HEK293 (cell line): ENCODE measurements around the gene CIRBP.

ENCODE experiments used
- HIC1 ChIP-seq: fragments of 450-650 bp; formaldehyde crosslinking; IDR thresholded peaks from 2 replicates; pipeline ENCODE4 v1.5.1; 2016; ENCODE audit warnings: missing biosample characterization, missing genetic modification characterization
- KLF1 ChIP-seq: fragments of 450-650 bp; formaldehyde crosslinking; IDR thresholded peaks from 2 replicates; pipeline ENCODE4 v1.5.1; 2016; ENCODE audit warnings: missing biosample characterization, missing genetic modification characterization
- KLF8 ChIP-seq: fragments of 450-650 bp; formaldehyde crosslinking; IDR thresholded peaks from 2 replicates; pipeline ENCODE4 v1.5.1; 2016; ENCODE audit warnings: missing biosample characterization, missing genetic modification characterization
- MEIS1 ChIP-seq: sonication (generic); formaldehyde crosslinking; IDR thresholded peaks from 2 replicates; pipeline ENCODE4 v1.8.1; 2022; ENCODE audit warnings: missing genetic modification reagents, mild to moderate bottlenecking, borderline replicate concordance
- OSR2 ChIP-seq: fragments of 450-650 bp; formaldehyde crosslinking; IDR thresholded peaks from 2 replicates; pipeline ENCODE4 v1.5.1; 2016; ENCODE audit warnings: missing biosample characterization, missing genetic modification characterization
- PRDM6 ChIP-seq: fragments of 450-650 bp; formaldehyde crosslinking; IDR thresholded peaks from 2 replicates; pipeline ENCODE4 v1.5.1; 2017; ENCODE audit warnings: missing biosample characterization, missing genetic modification characterization
- SCRT1 ChIP-seq: fragments of 450-650 bp; formaldehyde crosslinking; IDR thresholded peaks from 2 replicates; pipeline ENCODE4 v1.5.1; 2016; ENCODE audit warnings: missing biosample characterization, missing genetic modification characterization, borderline replicate concordance
- ZBTB21 ChIP-seq: fragments of 450-650 bp; formaldehyde crosslinking; IDR thresholded peaks from 2 replicates; pipeline ENCODE4 v1.5.1; 2017; ENCODE audit warnings: missing biosample characterization, missing genetic modification characterization
- ZBTB48 ChIP-seq: fragments of 450-650 bp; formaldehyde crosslinking; IDR thresholded peaks from 2 replicates; pipeline ENCODE4 v1.5.1; 2016; ENCODE audit warnings: missing biosample characterization, missing genetic modification characterization
- ZNF157 ChIP-seq: fragments of 450-650 bp; formaldehyde crosslinking; IDR thresholded peaks from 2 replicates; pipeline ENCODE4 v1.5.1; 2016; ENCODE audit warnings: missing biosample characterization, missing genetic modification characterization
- ZNF184 ChIP-seq: fragments of 450-650 bp; IDR thresholded peaks from 2 replicates; pipeline ENCODE4 v1.5.1; 2018; ENCODE audit warnings: missing biosample characterization, mild to moderate bottlenecking, missing genetic modification characterization
- ZNF202 ChIP-seq: fragments of 450-650 bp; formaldehyde crosslinking; IDR thresholded peaks from 2 replicates; pipeline ENCODE4 v1.5.1; 2016; ENCODE audit warnings: missing biosample characterization, missing genetic modification characterization, borderline replicate concordance
- ZNF211 ChIP-seq: fragments of 450-650 bp; formaldehyde crosslinking; IDR thresholded peaks from 2 replicates; pipeline ENCODE4 v1.5.1; 2016; ENCODE audit warnings: low read depth, missing biosample characterization, missing genetic modification characterization
- ZNF248 ChIP-seq: fragments of 450-650 bp; formaldehyde crosslinking; IDR thresholded peaks from 2 replicates; pipeline ENCODE4 v1.5.1; 2017; ENCODE audit warnings: missing biosample characterization, missing genetic modification characterization
- ZNF311 ChIP-seq: fragments of 450-650 bp; formaldehyde crosslinking; IDR thresholded peaks from 2 replicates; pipeline ENCODE4 v1.5.1; 2017; ENCODE audit warnings: missing biosample characterization, missing genetic modification characterization, borderline replicate concordance
- ZNF341 ChIP-seq: fragments of 450-650 bp; formaldehyde crosslinking; IDR thresholded peaks from 2 replicates; pipeline ENCODE4; 2016; ENCODE audit warnings: low read depth, missing biosample characterization, missing genetic modification characterization
- ZNF416 ChIP-seq: fragments of 450-650 bp; formaldehyde crosslinking; IDR thresholded peaks from 2 replicates; pipeline ENCODE4 v1.5.1; 2016; ENCODE audit warnings: missing biosample characterization, missing genetic modification characterization
- ZNF558 ChIP-seq: fragments of 450-650 bp; formaldehyde crosslinking; IDR thresholded peaks from 2 replicates; pipeline ENCODE4 v1.5.1; 2016; ENCODE audit warnings: missing biosample characterization, missing genetic modification characterization
- ZNF560 ChIP-seq: fragments of 450-650 bp; formaldehyde crosslinking; IDR thresholded peaks from 2 replicates; pipeline ENCODE4 v1.5.1; 2017; ENCODE audit warnings: missing biosample characterization, missing genetic modification characterization, borderline replicate concordance
- ZNF660 ChIP-seq: fragments of 450-650 bp; IDR thresholded peaks from 2 replicates; pipeline ENCODE4 v1.5.1; 2018; ENCODE audit warnings: missing biosample characterization, mild to moderate bottlenecking, missing genetic modification characterization
- ZNF677 ChIP-seq: fragments of 450-650 bp; IDR thresholded peaks from 2 replicates; pipeline ENCODE4 v1.5.0; 2018; ENCODE audit warnings: missing biosample characterization, mild to moderate bottlenecking, missing genetic modification characterization, moderate library complexity
- TF ChIP-seq, protein P1 (sequence below): fragments of 450-650 bp; formaldehyde crosslinking; IDR thresholded peaks from 2 replicates; pipeline ENCODE4 v1.5.1; 2016; ENCODE audit warnings: missing biosample characterization, missing genetic modification characterization
- TF ChIP-seq, protein P2 (sequence below): fragments of 450-650 bp; formaldehyde crosslinking; IDR thresholded peaks from 2 replicates; pipeline ENCODE4 v1.5.1; 2016; ENCODE audit warnings: missing biosample characterization, missing genetic modification characterization
- TF ChIP-seq, protein P3 (sequence below): fragments of 450-650 bp; formaldehyde crosslinking; IDR thresholded peaks from 2 replicates; pipeline ENCODE4 v1.5.1; 2016; ENCODE audit warnings: missing biosample characterization, missing genetic modification characterization, low read depth
- TF ChIP-seq, protein P4 (sequence below): fragments of 450-650 bp; formaldehyde crosslinking; IDR thresholded peaks from 2 replicates; pipeline ENCODE4 v1.5.1; 2016; ENCODE audit warnings: missing biosample characterization, missing genetic modification characterization
- TF ChIP-seq, protein P5 (sequence below): fragments of 450-650 bp; formaldehyde crosslinking; IDR thresholded peaks from 2 replicates; pipeline ENCODE4 v1.5.0; 2017; ENCODE audit warnings: missing biosample characterization, missing genetic modification characterization, borderline replicate concordance

CIRBP gene

GRCh38 chr19:1249298-1249989, 19.7 kb upstream of the CIRBP start (continued):
- TF ChIP-seq KLF8 (tag by site-specific recombination) (peak; percentile 16), ZNF202 (tag by site-specific recombination) (no peak), ZNF311 (tag by site-specific recombination) (no peak), MEIS1 (CRISPR knock-in tag) (no peak), ZNF248 (tag by site-specific recombination) (no peak), HIC1 (tag by site-specific recombination) (peak; percentile 47; the same call in 1 of the 2 replicates), ZNF560 (tag by site-specific recombination) (no peak), ZBTB48 (tag by site-specific recombination) (no peak), ZNF677 (tag by site-specific recombination) (no peak), ZNF660 (peak; percentile 28; the same call in 1 of the 2 replicates), PRDM6 (tag by site-specific recombination) (no peak), ZBTB21 (tag by site-specific recombination) (no peak), KLF1 (tag by site-specific recombination) (peak; percentile 40), OSR2 (tag by site-specific recombination) (no peak), ZNF341 (tag by site-specific recombination) (peak; percentile 59), ZNF184 (no peak), ZNF157 (no peak), ZNF416 (no peak), ZNF558 (no peak), SCRT1 (tag by site-specific recombination) (no peak), ZNF211 (no peak)
- TF ChIP-seq, protein P1, sequence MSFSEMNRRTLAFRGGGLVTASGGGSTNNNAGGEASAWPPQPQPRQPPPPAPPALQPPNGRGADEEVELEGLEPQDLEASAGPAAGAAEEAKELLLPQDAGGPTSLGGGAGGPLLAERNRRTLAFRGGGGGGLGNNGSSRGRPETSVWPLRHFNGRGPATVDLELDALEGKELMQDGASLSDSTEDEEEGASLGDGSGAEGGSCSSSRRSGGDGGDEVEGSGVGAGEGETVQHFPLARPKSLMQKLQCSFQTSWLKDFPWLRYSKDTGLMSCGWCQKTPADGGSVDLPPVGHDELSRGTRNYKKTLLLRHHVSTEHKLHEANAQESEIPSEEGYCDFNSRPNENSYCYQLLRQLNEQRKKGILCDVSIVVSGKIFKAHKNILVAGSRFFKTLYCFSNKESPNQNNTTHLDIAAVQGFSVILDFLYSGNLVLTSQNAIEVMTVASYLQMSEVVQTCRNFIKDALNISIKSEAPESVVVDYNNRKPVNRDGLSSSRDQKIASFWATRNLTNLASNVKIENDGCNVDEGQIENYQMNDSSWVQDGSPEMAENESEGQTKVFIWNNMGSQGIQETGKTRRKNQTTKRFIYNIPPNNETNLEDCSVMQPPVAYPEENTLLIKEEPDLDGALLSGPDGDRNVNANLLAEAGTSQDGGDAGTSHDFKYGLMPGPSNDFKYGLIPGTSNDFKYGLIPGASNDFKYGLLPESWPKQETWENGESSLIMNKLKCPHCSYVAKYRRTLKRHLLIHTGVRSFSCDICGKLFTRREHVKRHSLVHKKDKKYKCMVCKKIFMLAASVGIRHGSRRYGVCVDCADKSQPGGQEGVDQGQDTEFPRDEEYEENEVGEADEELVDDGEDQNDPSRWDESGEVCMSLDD (tag by site-specific recombination): peak; percentile 55
- TF ChIP-seq, protein P2, sequence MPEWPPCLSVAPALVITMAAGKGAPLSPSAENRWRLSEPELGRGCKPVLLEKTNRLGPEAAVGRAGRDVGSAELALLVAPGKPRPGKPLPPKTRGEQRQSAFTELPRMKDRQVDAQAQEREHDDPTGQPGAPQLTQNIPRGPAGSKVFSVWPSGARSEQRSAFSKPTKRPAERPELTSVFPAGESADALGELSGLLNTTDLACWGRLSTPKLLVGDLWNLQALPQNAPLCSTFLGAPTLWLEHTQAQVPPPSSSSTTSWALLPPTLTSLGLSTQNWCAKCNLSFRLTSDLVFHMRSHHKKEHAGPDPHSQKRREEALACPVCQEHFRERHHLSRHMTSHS (tag by site-specific recombination): no peak
- TF ChIP-seq, protein P3, sequence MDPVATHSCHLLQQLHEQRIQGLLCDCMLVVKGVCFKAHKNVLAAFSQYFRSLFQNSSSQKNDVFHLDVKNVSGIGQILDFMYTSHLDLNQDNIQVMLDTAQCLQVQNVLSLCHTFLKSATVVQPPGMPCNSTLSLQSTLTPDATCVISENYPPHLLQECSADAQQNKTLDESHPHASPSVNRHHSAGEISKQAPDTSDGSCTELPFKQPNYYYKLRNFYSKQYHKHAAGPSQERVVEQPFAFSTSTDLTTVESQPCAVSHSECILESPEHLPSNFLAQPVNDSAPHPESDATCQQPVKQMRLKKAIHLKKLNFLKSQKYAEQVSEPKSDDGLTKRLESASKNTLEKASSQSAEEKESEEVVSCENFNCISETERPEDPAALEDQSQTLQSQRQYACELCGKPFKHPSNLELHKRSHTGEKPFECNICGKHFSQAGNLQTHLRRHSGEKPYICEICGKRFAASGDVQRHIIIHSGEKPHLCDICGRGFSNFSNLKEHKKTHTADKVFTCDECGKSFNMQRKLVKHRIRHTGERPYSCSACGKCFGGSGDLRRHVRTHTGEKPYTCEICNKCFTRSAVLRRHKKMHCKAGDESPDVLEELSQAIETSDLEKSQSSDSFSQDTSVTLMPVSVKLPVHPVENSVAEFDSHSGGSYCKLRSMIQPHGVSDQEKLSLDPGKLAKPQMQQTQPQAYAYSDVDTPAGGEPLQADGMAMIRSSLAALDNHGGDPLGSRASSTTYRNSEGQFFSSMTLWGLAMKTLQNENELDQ: no peak
- TF ChIP-seq, protein P4, sequence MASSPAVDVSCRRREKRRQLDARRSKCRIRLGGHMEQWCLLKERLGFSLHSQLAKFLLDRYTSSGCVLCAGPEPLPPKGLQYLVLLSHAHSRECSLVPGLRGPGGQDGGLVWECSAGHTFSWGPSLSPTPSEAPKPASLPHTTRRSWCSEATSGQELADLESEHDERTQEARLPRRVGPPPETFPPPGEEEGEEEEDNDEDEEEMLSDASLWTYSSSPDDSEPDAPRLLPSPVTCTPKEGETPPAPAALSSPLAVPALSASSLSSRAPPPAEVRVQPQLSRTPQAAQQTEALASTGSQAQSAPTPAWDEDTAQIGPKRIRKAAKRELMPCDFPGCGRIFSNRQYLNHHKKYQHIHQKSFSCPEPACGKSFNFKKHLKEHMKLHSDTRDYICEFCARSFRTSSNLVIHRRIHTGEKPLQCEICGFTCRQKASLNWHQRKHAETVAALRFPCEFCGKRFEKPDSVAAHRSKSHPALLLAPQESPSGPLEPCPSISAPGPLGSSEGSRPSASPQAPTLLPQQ (tag by site-specific recombination): peak; percentile 65
- TF ChIP-seq, protein P5, sequence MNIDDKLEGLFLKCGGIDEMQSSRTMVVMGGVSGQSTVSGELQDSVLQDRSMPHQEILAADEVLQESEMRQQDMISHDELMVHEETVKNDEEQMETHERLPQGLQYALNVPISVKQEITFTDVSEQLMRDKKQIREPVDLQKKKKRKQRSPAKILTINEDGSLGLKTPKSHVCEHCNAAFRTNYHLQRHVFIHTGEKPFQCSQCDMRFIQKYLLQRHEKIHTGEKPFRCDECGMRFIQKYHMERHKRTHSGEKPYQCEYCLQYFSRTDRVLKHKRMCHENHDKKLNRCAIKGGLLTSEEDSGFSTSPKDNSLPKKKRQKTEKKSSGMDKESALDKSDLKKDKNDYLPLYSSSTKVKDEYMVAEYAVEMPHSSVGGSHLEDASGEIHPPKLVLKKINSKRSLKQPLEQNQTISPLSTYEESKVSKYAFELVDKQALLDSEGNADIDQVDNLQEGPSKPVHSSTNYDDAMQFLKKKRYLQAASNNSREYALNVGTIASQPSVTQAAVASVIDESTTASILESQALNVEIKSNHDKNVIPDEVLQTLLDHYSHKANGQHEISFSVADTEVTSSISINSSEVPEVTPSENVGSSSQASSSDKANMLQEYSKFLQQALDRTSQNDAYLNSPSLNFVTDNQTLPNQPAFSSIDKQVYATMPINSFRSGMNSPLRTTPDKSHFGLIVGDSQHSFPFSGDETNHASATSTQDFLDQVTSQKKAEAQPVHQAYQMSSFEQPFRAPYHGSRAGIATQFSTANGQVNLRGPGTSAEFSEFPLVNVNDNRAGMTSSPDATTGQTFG (tag by site-specific recombination): no peak
